Smooth muscle cell (in vitro differentiated cells): ENCODE results near the gene EFCAB6. TPM values are rescaled to one million over a fixed set of nuclear protein-coding genes. Genes with fewer than 3 reads are reported as not detected.

ENCODE experiments used
- DNase-seq: peaks from one replicate; lab custom pipeline; 2025; ENCODE audit not compliant: unreplicated experiment; lab: John Stamatoyannopoulos, UW
- H2AFZ ChIP-seq: fragments of 200-600 bp; sonication (generic); 2 replicates; pipeline ENCODE4 v1.6.0; 2016; ENCODE audit warnings: antibody characterized with exemption, low read depth, mild to moderate bottlenecking
- H3F3A ChIP-seq: fragments of 200-600 bp; sonication (generic); 2 replicates; pipeline ENCODE4 v1.6.0; 2017; ENCODE audit warnings: antibody characterized with exemption, low read depth
- H3K27ac ChIP-seq: fragments of 200-600 bp; sonication (generic); 2 replicates; pipeline ENCODE4 v1.5.1; 2016; ENCODE audit warnings: low read depth, mild to moderate bottlenecking
- H3K27me3 ChIP-seq: fragments of 200-600 bp; sonication (generic); 2 replicates; pipeline ENCODE4 v1.6.1; 2016; ENCODE audit warnings: low read depth, mild to moderate bottlenecking
- H3K36me3 ChIP-seq: fragments of 200-600 bp; sonication (generic); 2 replicates; pipeline ENCODE4 v1.5.1; 2016; ENCODE audit warnings: low read depth
- H3K4me1 ChIP-seq: fragments of 200-600 bp; sonication (generic); 2 replicates; pipeline ENCODE4 v1.5.1; 2016; ENCODE audit warnings: low read depth
- H3K4me2 ChIP-seq: fragments of 200-600 bp; sonication (generic); 2 replicates; pipeline ENCODE4 v1.6.0; 2016; ENCODE audit warnings: mild to moderate bottlenecking
- H3K4me3 ChIP-seq: fragments of 200-600 bp; sonication (generic); 2 replicates; pipeline ENCODE4 v1.5.1; 2016; ENCODE audit warnings: mild to moderate bottlenecking
- H3K79me2 ChIP-seq: fragments of 200-600 bp; sonication (generic); 2 replicates; pipeline ENCODE4 v1.6.0; 2016; ENCODE audit warnings: low read depth, mild to moderate bottlenecking
- H3K9ac ChIP-seq: fragments of 200-600 bp; sonication (generic); 2 replicates; pipeline ENCODE4 v1.6.0; 2016; ENCODE audit warnings: low read depth
- H3K9me3 ChIP-seq: fragments of 200-600 bp; sonication (generic); replicated peaks from 2 replicates; pipeline ENCODE4 v1.5.1; 2016; ENCODE audit warnings: low read depth
- H4K20me1 ChIP-seq: fragments of 200-600 bp; sonication (generic); 2 replicates; pipeline ENCODE4 v1.6.0; 2016; ENCODE audit warnings: low read depth
- CTCF ChIP-seq: fragments of 200-600 bp; sonication (generic); IDR thresholded peaks from 2 replicates; pipeline ENCODE4 v1.5.1; 2017; ENCODE audit warnings: borderline replicate concordance, mild to moderate bottlenecking, antibody characterized with exemption; ENCODE audit not compliant: insufficient read depth, poor library complexity, severe bottlenecking
- WGBS: methylation state at CpG from one replicate; pipeline ENCODE4 v1.1.7; 2016; ENCODE audit warnings: low lambda C conversion rate; 5-methylcytosine and 5-hydroxymethylcytosine counted together
- polyA plus RNA-seq: library from polyadenylated mRNA; unstranded; fragments of >200 nt; fragmentation: Nextera tagmentation; extraction: Ambion mirVana; gene quantifications from 2 replicates; pipeline ENCODE4 v1.2.1, GENCODE V29; 2016
- total RNA-seq: library from RNA; depleted of rRNA; stranded (reverse); fragments of >200 nt; gene quantifications from 2 replicates; pipeline ENCODE4 v1.2.3, GENCODE V29; 2014

Gene EFCAB6
- total and polyA plus RNA-seq, 2 experiments from 2014 or later: 0.80 to 2.9 TPM

DNA sequence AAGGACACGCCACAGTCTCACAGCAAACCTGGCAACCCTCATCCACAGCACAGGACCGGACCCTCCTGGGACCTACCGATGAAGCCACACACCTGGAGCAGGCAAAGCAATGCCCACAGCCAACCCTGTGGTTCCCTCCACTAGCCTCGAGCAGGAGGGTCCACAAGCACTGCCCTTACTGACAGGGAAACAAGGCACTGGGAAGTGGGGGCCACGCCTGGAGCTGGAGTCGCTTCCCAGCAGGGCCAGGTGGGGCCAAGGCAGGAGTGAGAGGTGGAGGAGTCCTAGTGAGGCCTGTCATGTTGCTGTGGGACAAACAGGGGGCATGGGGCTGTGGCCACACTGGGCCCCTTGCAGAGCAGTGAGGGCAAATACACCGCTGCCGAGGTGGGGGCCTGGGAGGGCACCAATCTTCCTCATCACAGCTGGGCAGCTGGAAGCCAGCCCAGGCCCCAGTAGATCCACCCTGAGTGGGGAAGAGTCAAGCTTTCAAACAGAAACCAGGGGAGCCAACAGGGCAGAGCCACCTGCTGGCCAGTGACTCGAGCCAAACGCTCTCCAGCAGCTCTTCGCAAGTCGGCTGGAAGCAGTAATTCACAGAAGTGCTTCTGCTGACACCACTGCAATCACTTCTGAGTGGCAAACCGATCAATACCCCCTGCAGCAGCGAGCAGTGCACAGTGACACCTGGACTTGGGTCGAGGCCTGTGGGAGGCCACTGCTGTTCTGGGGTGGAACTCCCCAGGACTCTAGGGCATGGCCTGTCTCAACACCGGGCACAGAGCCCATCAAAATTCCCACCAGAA is 36.5 kb upstream of the EFCAB6 start:
- peak; percentile 23 for TF ChIP-seq CTCF
- no peak overlapping the region for H3K27ac ChIP-seq
- DNase-seq: no peak
- H3K4me2 ChIP-seq: no peak overlapping the region
- no peak overlapping the region for H3K4me3 ChIP-seq
- H3K9me3 ChIP-seq: no peaks in the 10 kb centered on the region
- H3K36me3 ChIP-seq: no peaks in the 10 kb centered on the region
- no peaks in the 10 kb centered on the region for H3K27me3 ChIP-seq
- peaks cover 76% of the 10 kb centered on the region for H4K20me1 ChIP-seq
- no peaks in the 10 kb centered on the region for H3F3A ChIP-seq
- no peaks in the 10 kb centered on the region for H3K4me1 ChIP-seq
- 73% methylated on average over 16 of the region's 16 CpGs for WGBS
- H3K79me2 ChIP-seq: peaks cover 4% of the 10 kb centered on the region
- H3K9ac ChIP-seq: no peak overlapping the region
- H2AFZ ChIP-seq: no peak overlapping the region

DNA sequence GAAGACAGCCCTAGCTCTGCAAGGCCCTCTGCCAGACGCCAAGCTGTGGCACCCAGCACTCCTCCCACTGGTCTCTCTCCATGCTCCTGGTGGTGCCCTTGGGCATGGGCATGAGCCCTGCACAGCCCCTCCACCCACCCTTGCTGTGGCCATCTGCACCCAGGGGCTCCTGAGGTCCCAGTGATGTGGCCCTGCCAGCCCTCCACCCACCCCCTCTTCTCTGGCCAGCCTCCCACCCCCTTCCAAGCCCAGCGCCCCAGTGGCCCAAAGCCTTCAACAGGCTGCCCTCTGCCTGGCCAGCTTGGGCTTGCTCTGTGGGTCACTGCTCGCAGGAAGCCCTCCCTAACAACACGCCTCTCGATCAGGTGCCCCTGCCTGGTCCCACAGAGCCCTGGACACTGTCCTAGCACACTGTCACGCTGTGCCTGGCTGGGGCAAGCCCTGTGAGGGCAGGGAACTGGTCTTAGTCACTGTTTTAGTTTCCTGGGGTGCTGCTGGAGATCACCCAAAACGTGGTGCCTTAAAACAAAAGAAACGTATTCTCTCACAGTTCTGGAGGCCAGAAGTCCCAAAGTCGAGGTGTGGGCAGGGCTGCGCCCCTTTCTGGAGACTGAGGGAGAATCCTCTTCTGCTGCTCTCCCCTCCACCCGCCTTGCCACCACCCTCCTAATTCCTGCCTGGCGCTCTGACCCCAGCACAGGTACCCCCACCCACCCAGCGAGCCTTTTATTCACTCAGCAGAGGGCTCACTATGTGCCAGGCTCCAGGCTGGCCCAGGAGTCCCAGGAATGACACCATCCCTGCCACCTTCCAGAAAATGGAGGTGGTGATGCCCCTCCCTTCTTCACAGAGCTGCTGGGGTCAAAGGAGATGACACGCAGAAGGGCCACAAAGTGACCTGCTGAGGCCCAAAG is 35.5 kb upstream of the EFCAB6 start:
- Histone ChIP-seq H3K4me1 (no peaks in the 10 kb centered on the region), H3K36me3 (no peaks in the 10 kb centered on the region), H3K9me3 (no peaks in the 10 kb centered on the region), H2AFZ (no peak overlapping the region), H3K27ac (no peak overlapping the region), H3K27me3 (no peaks in the 10 kb centered on the region), H3K4me3 (no peak overlapping the region), H3F3A (no peaks in the 10 kb centered on the region), H4K20me1 (peaks cover 73% of the 10 kb centered on the region), H3K79me2 (peaks cover 4% of the 10 kb centered on the region), H3K9ac (no peak overlapping the region), H3K4me2 (no peak overlapping the region)
- no peak for DNase-seq
- 94% methylated on average over 14 of the region's 14 CpGs for WGBS
- TF ChIP-seq CTCF: no peak

- Histone ChIP-seq H3K9me3 (no peaks in the 10 kb centered on the region), H3K4me1 (no peaks in the 10 kb centered on the region), H3F3A (no peaks in the 10 kb centered on the region), H3K36me3 (no peaks in the 10 kb centered on the region), H3K79me2 (peaks cover 4% of the 10 kb centered on the region), H2AFZ (no peak overlapping the region), H3K4me3 (no peak overlapping the region), H4K20me1 (peaks cover 70% of the 10 kb centered on the region), H3K9ac (no peak overlapping the region), H3K27ac (no peak overlapping the region), H3K4me2 (no peak overlapping the region), H3K27me3 (no peaks in the 10 kb centered on the region)
- no peak for TF ChIP-seq CTCF
- 97% methylated on average over 11 of the region's 11 CpGs for WGBS
- DNase-seq: no peak
These were observed 34.9 kb upstream of the EFCAB6 start for GRCh38 chr22:43846966-43847365.
